Trophoblast cell (in vitro differentiated cells and primary cell): ENCODE measurements around the gene GPR37L1.

Source experiments
- DNase-seq, 2 donors: peaks; one replicate each; pipeline ENCODE4 v3.0.0-alpha.2; 2016
- H2AFZ ChIP-seq: 2 replicates; pipeline ENCODE4 v1.6.1; 2013; ENCODE audit warnings: low read length, moderate library complexity, mild to moderate bottlenecking; ENCODE audit not compliant: insufficient read depth, poor library complexity
- H2AK5ac ChIP-seq: 2 replicates; pipeline ENCODE4 v1.6.1; 2013; ENCODE audit warnings: mild to moderate bottlenecking, low read length
- H2BK120ac ChIP-seq: 2 replicates; pipeline ENCODE4 v1.6.1; 2013; ENCODE audit warnings: low read length, mild to moderate bottlenecking, moderate library complexity; ENCODE audit not compliant: insufficient read depth, poor library complexity
- H2BK12ac ChIP-seq: 2 replicates; pipeline ENCODE4 v1.6.1; 2013; ENCODE audit warnings: mild to moderate bottlenecking, low read length, moderate library complexity
- H2BK5ac ChIP-seq: 2 replicates; pipeline ENCODE4 v1.6.1; 2013; ENCODE audit warnings: low read length, low read depth, moderate library complexity, mild to moderate bottlenecking; ENCODE audit not compliant: poor library complexity
- H3K14ac ChIP-seq: 2 replicates; pipeline ENCODE4 v1.6.1; 2013; ENCODE audit warnings: mild to moderate bottlenecking, low read length
- H3K18ac ChIP-seq: 2 replicates; pipeline ENCODE4 v1.6.1; 2013; ENCODE audit warnings: mild to moderate bottlenecking, low read length
- H3K23ac ChIP-seq: 2 replicates; pipeline ENCODE4 v1.6.1; 2013; ENCODE audit warnings: low read length
- H3K27ac ChIP-seq: 2 replicates; pipeline ENCODE4 v1.5.1; 2013; ENCODE audit warnings: low read depth, mild to moderate bottlenecking, inconsistent platforms, low read length, moderate library complexity
- H3K27me3 ChIP-seq: 2 replicates; pipeline ENCODE4 v1.6.1; 2013; ENCODE audit warnings: inconsistent platforms, mild to moderate bottlenecking, low read length, moderate library complexity; ENCODE audit not compliant: insufficient read depth
- H3K36me3 ChIP-seq, 2 experiments: 1 replicate in 1 of 2; 2 replicates in 1 of 2; pipeline ENCODE4 v1.6.1; 2013; ENCODE audit warnings: low read length in 2 of 2, mild to moderate bottlenecking in 2 of 2, moderate library complexity in 1 of 2; ENCODE audit not compliant: insufficient read depth in 2 of 2, control insufficient read depth in 1 of 2
- H3K4ac ChIP-seq: 2 replicates; pipeline ENCODE4 v1.6.1; 2013; ENCODE audit warnings: low read depth, mild to moderate bottlenecking, low read length, moderate library complexity
- H3K4me1 ChIP-seq, 2 experiments: 1 replicate in 1 of 2; 2 replicates in 1 of 2; pipeline ENCODE4 v1.6.1; 2013; ENCODE audit warnings: low read length in 2 of 2, mild to moderate bottlenecking in 2 of 2, moderate library complexity in 1 of 2; ENCODE audit not compliant: insufficient read depth in 2 of 2, control insufficient read depth in 1 of 2
- H3K4me2 ChIP-seq: 2 replicates; pipeline ENCODE4 v1.6.1; 2013; ENCODE audit warnings: inconsistent platforms, mild to moderate bottlenecking, low read length, moderate library complexity
- H3K4me3 ChIP-seq: 2 replicates; pipeline ENCODE4 v1.5.1; 2013; ENCODE audit warnings: mild to moderate bottlenecking, low read depth, low read length, inconsistent platforms
- H3K79me1 ChIP-seq: one replicate; pipeline ENCODE4 v1.6.1; 2013; ENCODE audit warnings: low read length
- H3K79me2 ChIP-seq: 2 replicates; pipeline ENCODE4 v1.6.1; 2013; ENCODE audit warnings: low read length, mild to moderate bottlenecking; ENCODE audit not compliant: control insufficient read depth, insufficient read depth, poor library complexity
- H3K9ac ChIP-seq: 2 replicates; pipeline ENCODE4 v1.6.1; 2013; ENCODE audit warnings: mild to moderate bottlenecking, low read length
- H3K9me3 ChIP-seq: 2 replicates; pipeline ENCODE4 v1.6.1; 2013; ENCODE audit warnings: low read depth, mild to moderate bottlenecking, control low read depth, inconsistent platforms, low read length; ENCODE audit not compliant: insufficient read depth
- H4K12ac ChIP-seq: 2 replicates; pipeline ENCODE4 v1.6.1; 2013; ENCODE audit warnings: low read depth, mild to moderate bottlenecking, low read length, moderate library complexity
- H4K8ac ChIP-seq: 2 replicates; pipeline ENCODE4 v1.6.1; 2013; ENCODE audit warnings: low read depth, mild to moderate bottlenecking, low read length, moderate library complexity
- H4K91ac ChIP-seq: one replicate; pipeline ENCODE4 v1.6.1; 2013; ENCODE audit warnings: low read depth, mild to moderate bottlenecking, low read length, moderate library complexity
- WGBS: extraction: QIAGEN DNeasy Blood & Tissue Kit; methylation state at CpG from one replicate; pipeline ENCODE4 v1.1.7; 2013; ENCODE audit warnings: missing lambda C conversion rate; ENCODE audit not compliant: insufficient read length, insufficient coverage; ENCODE audit errors: extremely low coverage; 5-methylcytosine and 5-hydroxymethylcytosine counted together

GPR37L1 gene

GRCh38 chr1:202106340-202107254 is 16.1 kb upstream of the GPR37L1 start:
- Histone ChIP-seq H2BK12ac (peak overlapping the region; percentile 95), H3K79me1 (peaks cover 15% of the 10 kb centered on the region), H3K79me2 (peaks cover 3% of the 10 kb centered on the region), H3K36me3 (no peaks in the 10 kb centered on the region), H2BK5ac (peak overlapping the region; percentile 52), H2AK5ac (peak overlapping the region; percentile 97), H3K4me3 (no peak overlapping the region), H3K4ac (peak overlapping the region; percentile 70), H3K4me2 (peak overlapping the region; percentile 34), H3K23ac (no peak overlapping the region), H2AFZ (peak overlapping the region; percentile 67), H3K9ac (no peak overlapping the region), H2BK120ac (peak overlapping the region; percentile 87), H3K14ac (peak overlapping the region; percentile 94), H3K9me3 (no peaks in the 10 kb centered on the region), H3K4me1 (peaks cover 14% of the 10 kb centered on the region in 2 experiments), H3K27ac (peak overlapping the region; percentile 85), H4K8ac (peak overlapping the region; percentile 68), H3K27me3 (no peaks in the 10 kb centered on the region), H4K12ac (no peak overlapping the region), H3K18ac (peak overlapping the region; percentile 87), H4K91ac (peak overlapping the region; percentile 97)
- peak; percentile 46 to 59 for DNase-seq
- WGBS = no CpG with 5 or more reads among the region's 10 CpGs

DNA sequence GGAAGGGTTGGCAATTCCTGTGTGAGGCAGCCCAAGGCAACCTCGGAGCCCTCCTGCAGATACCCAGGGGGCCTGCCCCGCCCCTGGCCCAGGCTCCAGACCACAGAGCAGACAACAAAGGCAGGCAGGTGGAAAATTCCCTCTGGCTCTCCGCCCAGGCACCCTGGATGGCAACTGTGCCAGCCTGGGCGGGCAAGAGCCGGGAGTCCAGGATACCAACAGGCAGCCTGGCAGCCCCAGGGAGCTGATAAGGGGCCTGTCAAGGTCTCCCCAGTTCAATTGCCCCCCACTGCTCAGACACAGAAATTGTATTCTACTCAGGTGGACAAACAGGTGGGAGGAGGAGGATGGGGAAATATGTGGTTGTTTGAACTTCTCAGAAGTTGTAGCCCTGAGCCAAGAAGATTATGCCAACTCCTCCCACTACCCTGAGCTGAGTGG is 15.4 kb upstream of the GPR37L1 start:
- H3K4me3 ChIP-seq = no peak overlapping the region
- peaks cover 14% of the 10 kb centered on the region in 2 experiments for H3K4me1 ChIP-seq
- H3K9me3 ChIP-seq = no peaks in the 10 kb centered on the region
- no peak overlapping the region for H4K12ac ChIP-seq
- H4K91ac ChIP-seq = peak overlapping the region; percentile 97
- H3K9ac ChIP-seq = no peak overlapping the region
- no peaks in the 10 kb centered on the region for H3K36me3 ChIP-seq
- H3K27me3 ChIP-seq = no peaks in the 10 kb centered on the region
- H3K14ac ChIP-seq = peak overlapping the region; percentile 94
- peak overlapping the region; percentile 11 for H3K18ac ChIP-seq
- peaks cover 15% of the 10 kb centered on the region for H3K79me1 ChIP-seq
- no CpG with 5 or more reads among the region's 5 CpGs for WGBS
- H2AFZ ChIP-seq = no peak overlapping the region
- H2AK5ac ChIP-seq = peak overlapping the region; percentile 71
- H4K8ac ChIP-seq = no peak overlapping the region
- H3K4ac ChIP-seq = no peak overlapping the region
- H3K27ac ChIP-seq = no peak overlapping the region
- H3K23ac ChIP-seq = no peak overlapping the region
- H2BK5ac ChIP-seq = peak overlapping the region; percentile 12
- DNase-seq = no peak
- H3K79me2 ChIP-seq = peaks cover 3% of the 10 kb centered on the region
- H2BK12ac ChIP-seq = peak overlapping the region; percentile 95
- H2BK120ac ChIP-seq = peak overlapping the region; percentile 87
- H3K4me2 ChIP-seq = no peak overlapping the region

DNA sequence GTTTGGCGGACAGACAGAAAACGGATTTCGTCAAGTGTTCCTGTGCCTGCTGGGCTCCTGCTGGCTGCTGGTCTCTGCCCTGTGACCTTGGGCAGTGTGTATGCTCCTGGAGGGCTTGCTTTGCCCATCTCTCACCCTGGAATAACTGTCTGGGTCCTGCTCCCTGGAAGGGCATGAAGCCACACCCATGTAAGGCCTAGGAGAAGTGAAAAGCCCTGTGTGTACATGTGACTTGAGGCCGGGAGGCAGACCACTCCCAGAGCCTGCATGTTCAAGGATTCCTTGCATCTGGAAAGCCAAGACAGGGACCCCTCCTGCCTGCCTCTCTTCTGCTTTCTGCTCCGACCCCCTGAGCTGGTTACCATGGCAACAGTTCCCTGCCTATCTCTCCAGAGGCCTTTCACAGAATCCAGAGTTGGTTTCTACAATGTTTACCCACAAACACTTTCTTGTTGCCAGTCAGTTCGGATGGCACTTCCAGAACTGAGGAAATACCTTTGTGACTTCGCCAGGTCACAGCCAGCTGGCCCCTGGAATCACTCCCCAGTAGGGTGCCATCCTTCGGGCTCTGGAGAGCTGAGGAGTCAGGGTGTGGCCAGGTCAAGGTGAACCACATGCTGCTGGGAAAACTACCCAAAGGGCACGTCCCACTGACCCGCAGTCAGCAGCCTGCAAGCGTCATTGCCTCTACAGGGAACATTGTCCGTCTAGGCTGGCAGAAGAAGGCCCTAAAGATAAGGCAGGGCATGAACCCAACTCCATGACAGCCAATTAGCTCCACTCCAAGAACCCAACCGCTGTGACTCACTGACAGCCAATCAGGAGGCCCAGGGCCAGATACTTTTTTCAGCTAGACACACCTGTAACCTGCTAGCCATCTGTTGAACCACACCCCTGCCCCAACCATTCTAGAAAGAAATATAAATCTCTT is 14.7 kb upstream of the GPR37L1 start:
- no peak overlapping the region for H3K9ac ChIP-seq
- peaks cover 3% of the 10 kb centered on the region for H3K79me2 ChIP-seq
- no peak overlapping the region for H3K14ac ChIP-seq
- no peaks in the 10 kb centered on the region for H3K36me3 ChIP-seq
- H3K4me1 ChIP-seq = peaks cover 14 to 17% of the 10 kb centered on the region in 2 experiments
- H3K27ac ChIP-seq = no peak overlapping the region
- no peak overlapping the region for H4K8ac ChIP-seq
- WGBS = no CpG with 5 or more reads among the region's 13 CpGs
- H2BK120ac ChIP-seq = no peak overlapping the region
- peaks cover 17% of the 10 kb centered on the region for H3K79me1 ChIP-seq
- peak overlapping the region; percentile 12 for H2BK5ac ChIP-seq
- no peak overlapping the region for H3K4ac ChIP-seq
- H3K4me3 ChIP-seq = no peak overlapping the region
- H3K23ac ChIP-seq = no peak overlapping the region
- H2AK5ac ChIP-seq = peak overlapping the region; percentile 71
- H4K12ac ChIP-seq = no peak overlapping the region
- H4K91ac ChIP-seq = peak overlapping the region; percentile 97
- DNase-seq = no peak
- no peak overlapping the region for H3K4me2 ChIP-seq
- H2BK12ac ChIP-seq = peak overlapping the region; percentile 65
- no peak overlapping the region for H3K18ac ChIP-seq
- H3K9me3 ChIP-seq = no peaks in the 10 kb centered on the region
- no peaks in the 10 kb centered on the region for H3K27me3 ChIP-seq
- no peak overlapping the region for H2AFZ ChIP-seq

GRCh38 chr1:202110977-202111376 is 11.7 kb upstream of the GPR37L1 start:
- H3K79me2 ChIP-seq = peaks cover 3% of the 10 kb centered on the region
- H3K4me1 ChIP-seq = peaks cover 11 to 17% of the 10 kb centered on the region in 2 experiments
- H3K27me3 ChIP-seq = no peaks in the 10 kb centered on the region
- peaks cover 15% of the 10 kb centered on the region for H3K79me1 ChIP-seq
- H3K4me2 ChIP-seq = no peak overlapping the region
- WGBS = no CpG with 5 or more reads among the region's 3 CpGs
- no peak overlapping the region for H3K14ac ChIP-seq
- no peak overlapping the region for H4K8ac ChIP-seq
- H4K12ac ChIP-seq = no peak overlapping the region
- no peak overlapping the region for H2BK5ac ChIP-seq
- H3K9me3 ChIP-seq = no peaks in the 10 kb centered on the region
- H3K4ac ChIP-seq = no peak overlapping the region
- H4K91ac ChIP-seq = no peak overlapping the region
- no peak overlapping the region for H3K9ac ChIP-seq
- no peaks in the 10 kb centered on the region for H3K36me3 ChIP-seq
- peak in 1 of 2 donors; percentile 18 for DNase-seq
- no peak overlapping the region for H3K4me3 ChIP-seq
- no peak overlapping the region for H2BK120ac ChIP-seq
- H3K18ac ChIP-seq = no peak overlapping the region
- no peak overlapping the region for H2BK12ac ChIP-seq
- peak overlapping the region; percentile 82 for H2AK5ac ChIP-seq
- H3K23ac ChIP-seq = no peak overlapping the region
- H3K27ac ChIP-seq = no peak overlapping the region
- H2AFZ ChIP-seq = no peak overlapping the region
